Endothelial cell of umbilical vein (primary cell): Measurements from ENCODE around the gene CARD9. TPM values are rescaled to one million over a fixed set of nuclear protein-coding genes. Genes with fewer than 3 reads are reported as not detected.

Experiments
- BruUV-seq: library from RNA; stranded (reverse); fragments of 400-500 nt; replicated peaks from 2 replicates; lab custom pipeline; 2021; lab: Mats Ljungman, UMichigan
- CTCF ChIA-PET: fragments of 300-600, 350-600 bp; sonication (Branson Sonifier 250); formaldehyde crosslinking; loops from one replicate; lab custom pipeline; 2021; ENCODE audit warnings: antibody characterized with exemption, inconsistent platforms; lab: Charles Lee
- POLR2A ChIA-PET: fragments of 300-600, 350-600 bp; sonication (Branson Sonifier 250); formaldehyde crosslinking; loops from one replicate; lab custom pipeline; 2021; ENCODE audit warnings: antibody characterized with exemption, inconsistent platforms; lab: Charles Lee
- DNase-seq: peaks from one replicate; pipeline ENCODE4 v3.0.0-alpha.2; 2011; ENCODE audit warnings: low read depth, low spot score
- FAIRE-seq: peaks from 2 replicates; lab custom pipeline; 2011; peaks lifted over from hg19 to GRCh38; lab: Jason Lieb, UNC
- H2AFZ ChIP-seq: 2 replicates; pipeline ENCODE4 v1.6.0; 2012; ENCODE audit warnings: low read depth, low read length, control low read depth, inconsistent platforms
- H3K27ac ChIP-seq: 2 replicates; pipeline ENCODE4 v1.5.1; 2011; ENCODE audit warnings: low read depth, mild to moderate bottlenecking, control low read depth, low read length, moderate library complexity; ENCODE audit not compliant: insufficient read depth
- H3K27me3 ChIP-seq, 2 experiments: 2 replicates each; pipeline versions ENCODE4 v1.6.0 to v1.6.1; 2011; ENCODE audit warnings: low read length in 2 of 2, mixed read lengths in 1 of 2; ENCODE audit not compliant: control insufficient read depth in 2 of 2, insufficient read depth in 2 of 2
- H3K36me3 ChIP-seq, 2 experiments: 2 replicates in 1 of 2; 3 replicates in 1 of 2; pipeline ENCODE4 v1.5.1; 2011; ENCODE audit warnings: low read length in 2 of 2, mild to moderate bottlenecking in 1 of 2, moderate library complexity in 1 of 2; ENCODE audit not compliant: control insufficient read depth in 2 of 2, insufficient read depth in 2 of 2; ENCODE audit errors: extremely low read depth in 1 of 2
- H3K4me1 ChIP-seq: 3 replicates; pipeline ENCODE4 v1.5.1; 2011; ENCODE audit warnings: mild to moderate bottlenecking, low read length; ENCODE audit not compliant: control insufficient read depth, insufficient read depth; ENCODE audit errors: extremely low read depth
- H3K4me2 ChIP-seq: 2 replicates; pipeline ENCODE4 v1.6.1; 2011; ENCODE audit warnings: low read length, control low read depth, mixed read lengths; ENCODE audit not compliant: insufficient read depth
- H3K4me3 ChIP-seq, 3 experiments: fragments of 200-600 bp in 1 of 3; sonication (generic), shearing (Covaris generic) in 1 of 3; replicated peaks in 1 of 3; 2 replicates each; pipeline ENCODE4 v1.5.1; 2011 to 2016; ENCODE audit warnings: control low read depth in 3 of 3, low read length in 3 of 3, mild to moderate bottlenecking in 2 of 3, inconsistent platforms in 1 of 3, low read depth in 1 of 3, moderate library complexity in 1 of 3; ENCODE audit not compliant: insufficient read depth in 1 of 3
- H3K79me2 ChIP-seq: 2 replicates; pipeline ENCODE4 v1.6.0; 2012; ENCODE audit warnings: low read length, inconsistent platforms; ENCODE audit not compliant: control insufficient read depth, insufficient read depth
- H3K9ac ChIP-seq: replicated peaks from 2 replicates; pipeline ENCODE3; 2011; ENCODE audit warnings: low read length, control low read depth; ENCODE audit not compliant: insufficient read depth; ENCODE audit errors: extremely low read depth
- H3K9me1 ChIP-seq: replicated peaks from 3 replicates; pipeline ENCODE4 v1.6.0; 2011; ENCODE audit warnings: mild to moderate bottlenecking, low read length; ENCODE audit not compliant: control insufficient read depth, insufficient read depth; ENCODE audit errors: extremely low read depth
- H3K9me3 ChIP-seq: replicated peaks from 2 replicates; pipeline ENCODE4 v1.5.1; 2012; ENCODE audit warnings: low read length, inconsistent platforms; ENCODE audit not compliant: control insufficient read depth, insufficient read depth
- H4K20me1 ChIP-seq: replicated peaks from 2 replicates; pipeline ENCODE3; 2011; ENCODE audit warnings: mild to moderate bottlenecking, low read length; ENCODE audit not compliant: control insufficient read depth, insufficient read depth; ENCODE audit errors: extremely low read depth
- CTCF ChIP-seq, 2 donors: IDR thresholded peaks; 1 replicate in 1 of 2; 2 replicates in 1 of 2; pipeline ENCODE4 v1.5.1; 2011; ENCODE audit warnings: low read length in 2 of 2, mild to moderate bottlenecking in 2 of 2, moderate library complexity in 2 of 2, control low read depth in 1 of 2, inconsistent platforms in 1 of 2, low read depth in 1 of 2; ENCODE audit not compliant: insufficient read depth in 1 of 2; ENCODE audit errors: extremely low read depth in 1 of 2
- EZH2 ChIP-seq: IDR thresholded peaks from 2 replicates; pipeline ENCODE4 v1.6.1; 2012; ENCODE audit warnings: borderline replicate concordance, low read depth, mild to moderate bottlenecking, moderate library complexity, low read length, inconsistent platforms; ENCODE audit not compliant: severe bottlenecking
- FOS ChIP-seq: IDR thresholded peaks from 2 replicates; pipeline ENCODE4 v1.6.1; 2011; ENCODE audit warnings: mild to moderate bottlenecking, low read length, moderate library complexity, borderline replicate concordance; ENCODE audit not compliant: insufficient read depth
- GATA2 ChIP-seq: IDR thresholded peaks from 2 replicates; pipeline ENCODE4 v1.7.0; 2011; ENCODE audit warnings: low read depth, mild to moderate bottlenecking, moderate library complexity, mixed read lengths, low read length; ENCODE audit not compliant: insufficient read length, insufficient read depth
- JUN ChIP-seq: IDR thresholded peaks from 2 replicates; pipeline ENCODE4 v1.6.1; 2011; ENCODE audit warnings: borderline replicate concordance, low read depth; ENCODE audit not compliant: insufficient read length, insufficient read depth
- MAX ChIP-seq: IDR thresholded peaks from 2 replicates; pipeline ENCODE4 v1.6.1; 2011; ENCODE audit not compliant: insufficient read depth, insufficient read length
- MYC ChIP-seq: IDR thresholded peaks from one replicate; pipeline ENCODE4 v1.6.1; 2011; ENCODE audit warnings: mild to moderate bottlenecking, low read depth, low read length
- POLR2A ChIP-seq: IDR thresholded peaks from 2 replicates; pipeline ENCODE4 v1.6.1; 2012; ENCODE audit warnings: low read depth, mild to moderate bottlenecking, control low read depth, low read length
- POLR2AphosphoS5 ChIP-seq: IDR thresholded peaks from 2 replicates; pipeline ENCODE4 v1.6.1; 2012; ENCODE audit warnings: low read depth, mild to moderate bottlenecking, control low read depth, low read length, moderate library complexity; ENCODE audit not compliant: insufficient read depth
- dilution Hi-C: fragments of 300-500 bp; cut with MboI; formaldehyde crosslinking; loops from one replicate; pipeline ENCODE4 v1.15.0; 2019; ENCODE audit warnings: low sequenced_read_pairs; ENCODE audit not compliant: extremely low pct_ligation_motif_present
- intact Hi-C: fragments of 100-400 bp; cut with micrococcal nuclease; formaldehyde crosslinking; loops from one replicate; pipeline ENCODE4 v1.10.0; 2022
- polyA plus RNA-seq, 4 experiments: library from polyadenylated mRNA; depleted of rRNA in 3 of 4; stranded (reverse) in 3 of 4; unstranded in 1 of 4; fragments of >200 nt; gene quantifications; 2 replicates each; pipeline versions ENCODE4 v1.2.1 to v1.2.3, GENCODE V29; 2011 to 2012; ENCODE audit warnings: missing spikeins in 1 of 4
- total RNA-seq: library from RNA; stranded (reverse); gene quantifications from 2 replicates; pipeline ENCODE4 v1.2.3, GENCODE V29; 2021

The CARD9 gene
- total and polyA plus RNA-seq, 2 donors (not counting 3 experiments of a cell fraction or from before 2014, with no cell fraction given), result 0.22 to 0.71 TPM

- DNase-seq (no peak), FAIRE-seq (no peak)
- CTCF ChIA-PET, result no interaction called here
- Histone ChIP-seq H3K79me2 (no peaks in the 10 kb centered on the region), H3K27me3 (no peaks in the 10 kb centered on the region), H2AFZ (no peak overlapping the region), H3K27ac (no peak overlapping the region), H4K20me1 (no peaks in the 10 kb centered on the region), H3K36me3 (peaks cover 2 to 5% of the 10 kb centered on the region in 2 experiments), H3K9ac (no peak overlapping the region), H3K4me2 (no peak overlapping the region), H3K9me1 (no peaks in the 10 kb centered on the region), H3K9me3 (no peaks in the 10 kb centered on the region), H3K4me3 (no peak overlapping the region), H3K4me1 (no peaks in the 10 kb centered on the region)
- POLR2A ChIA-PET, result no interaction called here
- dilution Hi-C loops (no loop called here), intact Hi-C loops (no loop called here)
- no TSS peak for BruUV-seq
- TF ChIP-seq MAX (no peak), POLR2AphosphoS5 (no peak), POLR2A (no peak), JUN (no peak), EZH2 (no peak), CTCF (IDR thresholded peaks at IDR 0.05; ENCODE audit: extremely low read depth in 1 of 2, insufficient read depth in 1 of 2, low read depth in 1 of 2, low read length in 2 of 2) (no peak), MYC (no peak), FOS (no peak), GATA2 (no peak)
Observed at GRCh38 chr9:136374183-136374575, 710 bp upstream of the CARD9 start.
